GM23248 (cell line): ENCODE data around the gene CDC42EP3.

ENCODE experiments used
- EZH2 ChIP-seq: fragments of 200-600 bp; sonication (generic); IDR thresholded peaks from 2 replicates; pipeline ENCODE4 v1.6.1; 2018; ENCODE audit warnings: antibody characterized with exemption, mild to moderate bottlenecking; ENCODE audit not compliant: insufficient read depth, poor library complexity, severe bottlenecking
- EZH2phosphoT487 ChIP-seq: fragments of 200-600 bp; sonication (generic); IDR thresholded peaks from 2 replicates; pipeline ENCODE4 v1.6.1; 2018; ENCODE audit warnings: antibody characterized with exemption, moderate library complexity, mild to moderate bottlenecking, low read depth; ENCODE audit not compliant: insufficient read depth

GRCh38 chr2:37663390-37663789 lies 8.1 kb downstream of the CDC42EP3 start:
- TF ChIP-seq EZH2phosphoT487 (no peak), EZH2 (no peak)
